Myocyte (in vitro differentiated cells): Measurements from ENCODE around the gene TNP1. TPM values are rescaled to one million over a fixed set of nuclear protein-coding genes. Genes with fewer than 3 reads are reported as not detected.

Experiments
- DNase-seq: peaks from one replicate; pipeline ENCODE4 v3.0.0-alpha.2; 2012; ENCODE audit warnings: low read depth
- polyA plus RNA-seq: library from polyadenylated mRNA; unstranded; fragments of >200 nt; gene quantifications from one replicate; pipeline ENCODE4 v1.2.1, GENCODE V29; 2012; ENCODE audit warnings: missing spikeins
- total RNA-seq: library from RNA; depleted of rRNA; stranded (reverse); fragments of >200 nt; gene quantifications from 2 replicates; pipeline ENCODE4 v1.2.3, GENCODE V29; 2014

Gene TNP1
- not detected in 2 replicates for total RNA-seq
- polyA plus RNA-seq = not detected

DNA sequence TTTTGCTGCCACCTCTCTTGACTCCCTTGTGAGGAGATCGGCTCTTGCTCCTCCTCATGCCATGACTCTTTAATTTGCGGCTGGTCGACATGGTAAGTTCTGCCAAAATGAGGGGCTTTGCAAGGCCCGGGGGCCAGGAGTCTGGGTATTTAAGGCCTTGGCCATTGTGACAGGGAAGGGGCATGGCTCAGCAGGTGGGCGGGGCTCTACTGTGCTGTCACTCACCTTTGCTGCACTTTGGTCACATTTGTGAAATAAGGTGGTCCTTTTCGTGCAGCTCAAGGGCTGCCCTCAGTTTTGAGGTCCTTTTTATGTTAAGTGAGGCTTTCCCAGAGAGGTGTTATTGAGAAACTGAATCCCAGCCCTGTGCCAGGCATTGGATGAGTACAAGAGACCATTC is at the start of gene TNP1:
Gene TNP1 (minus strand): TSS at position 121 of the 400 bp plus-strand sequence. CDS start 30 bp downstream, at position 91.
- no peak for DNase-seq

- no peak for DNase-seq
Observed at GRCh38 chr2:216908300-216908699, 48.4 kb upstream of the TNP1 start.

GRCh38 chr2:216905649-216906329 is 45.9 kb upstream of the TNP1 start:
- no peak for DNase-seq

DNA sequence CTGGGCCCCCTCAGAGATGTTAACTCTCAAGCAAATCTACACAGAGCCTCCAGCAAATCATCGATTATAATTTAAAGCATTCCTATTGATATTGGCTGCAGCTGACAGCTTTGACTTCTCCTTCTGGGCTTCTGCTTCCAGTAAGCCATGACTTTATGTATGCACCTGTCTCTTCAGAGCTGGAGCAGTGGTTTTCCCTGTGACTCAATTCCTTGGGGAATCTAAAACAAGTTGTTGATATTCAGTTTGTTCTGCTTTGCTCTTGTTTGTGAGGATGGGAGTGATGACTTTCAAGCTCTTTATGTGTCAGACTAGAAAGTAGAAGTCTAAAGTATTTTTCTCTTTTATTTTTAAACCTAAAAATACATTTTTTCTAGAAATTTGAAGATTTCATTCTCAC is 45.1 kb upstream of the TNP1 start:
- peak; percentile 82 for DNase-seq

DNA sequence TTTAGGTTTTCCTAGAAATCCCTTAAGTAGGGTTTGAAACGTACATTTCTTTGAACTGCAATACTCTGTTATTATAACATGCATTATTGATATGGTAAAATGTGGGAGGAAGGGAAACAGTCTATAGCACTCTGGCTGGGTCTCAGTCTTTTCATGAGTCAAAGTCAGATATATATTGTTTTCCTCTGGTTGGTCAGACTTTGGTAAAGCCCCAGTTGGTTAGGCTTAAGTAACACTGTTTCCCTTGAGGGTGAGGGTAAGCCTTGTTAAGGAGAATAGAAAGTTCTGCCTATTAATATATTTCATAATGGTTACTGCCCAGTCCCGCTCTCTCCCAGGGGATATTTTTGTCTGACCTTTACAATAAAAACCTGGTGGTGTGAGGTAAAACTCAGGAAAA is 44.7 kb upstream of the TNP1 start:
- peak; percentile 56 for DNase-seq

- DNase-seq = no peak
Observed at GRCh38 chr2:216903470-216903869, 43.6 kb upstream of the TNP1 start.

DNA sequence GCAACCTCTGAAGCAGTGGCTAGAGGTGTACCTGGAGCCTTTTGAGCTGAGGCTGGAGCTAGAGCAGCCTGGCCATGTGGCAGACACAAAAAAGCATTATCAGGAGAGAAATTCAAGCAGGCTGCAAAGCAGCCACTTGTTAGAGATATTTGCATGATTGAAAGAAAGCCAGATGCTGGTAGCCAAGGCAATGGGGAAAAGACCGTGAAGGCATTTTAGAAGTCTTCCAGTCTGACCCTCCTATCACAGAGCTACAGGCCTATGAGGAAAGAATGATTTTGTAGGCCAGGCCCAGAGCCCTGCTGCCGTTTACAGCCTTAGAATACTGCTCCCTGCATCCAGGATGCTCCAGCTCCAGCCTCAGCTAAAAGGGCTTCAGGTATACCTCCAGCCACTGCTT is 41.4 kb upstream of the TNP1 start:
- no peak for DNase-seq

DNA sequence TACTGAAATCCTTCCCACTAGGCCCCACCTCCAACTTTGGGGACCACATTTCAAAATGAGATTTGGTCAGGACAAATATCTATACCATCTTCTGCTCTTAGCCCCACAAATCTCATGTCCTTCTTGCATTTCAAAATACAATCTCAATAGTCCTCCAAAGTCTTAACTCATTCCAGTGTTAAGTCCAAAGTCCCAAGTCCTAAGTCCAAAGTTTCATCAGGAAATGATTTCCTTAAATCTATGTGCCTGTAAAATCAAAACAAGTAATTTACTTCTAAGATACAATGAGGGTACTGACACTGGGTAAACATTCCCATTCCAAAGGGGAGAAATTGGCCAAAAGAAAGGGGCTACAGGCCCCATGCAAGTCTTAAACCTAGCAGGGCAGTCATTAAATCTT is 40.5 kb upstream of the TNP1 start:
- no peak for DNase-seq

- DNase-seq = no peak
Observed at GRCh38 chr2:216897561-216898203, 37.8 kb upstream of the TNP1 start.

DNA sequence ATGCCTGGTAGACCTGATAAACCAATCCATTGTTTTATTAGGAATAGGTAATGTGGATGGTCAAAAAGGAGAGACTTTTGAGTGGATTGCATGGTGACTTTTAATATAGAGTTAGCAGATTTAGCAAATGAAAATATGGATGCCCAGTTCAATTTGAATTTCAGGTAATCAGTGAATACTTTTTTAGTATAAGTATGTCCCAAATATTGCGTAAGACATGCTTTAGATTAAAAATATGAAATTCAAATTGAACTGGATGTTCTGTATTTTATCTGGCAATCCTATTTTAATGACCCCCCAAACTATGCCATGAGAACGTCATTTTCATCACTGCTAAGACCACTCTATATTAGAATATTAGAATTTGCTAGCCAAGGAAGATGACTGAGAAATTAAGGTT is 30.3 kb upstream of the TNP1 start:
- no peak for DNase-seq

GRCh38 chr2:216888887-216889622 is 29.2 kb upstream of the TNP1 start:
- DNase-seq = no peak

GRCh38 chr2:216888081-216888480 is 28.2 kb upstream of the TNP1 start:
- DNase-seq = no peak

DNA sequence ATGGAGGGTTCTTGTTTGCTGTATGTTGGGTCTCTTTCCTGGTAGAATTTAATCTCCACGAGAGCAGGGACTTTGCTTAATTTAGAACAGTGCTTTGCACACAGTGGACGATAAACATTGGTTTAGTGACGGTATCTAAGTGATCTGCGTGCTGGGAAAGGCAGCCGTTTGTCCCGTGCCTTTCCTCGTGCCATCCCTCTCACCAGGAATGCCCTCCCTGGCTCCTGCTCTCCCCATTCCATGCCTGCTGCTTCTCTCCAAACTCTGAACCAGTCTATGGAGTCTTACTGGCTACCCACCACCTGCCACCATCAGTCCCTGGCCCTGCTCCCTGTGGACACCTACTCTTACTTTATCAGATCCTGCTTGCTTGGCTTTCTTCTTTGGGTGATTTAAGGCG is 27.3 kb upstream of the TNP1 start:
- no peak for DNase-seq

- DNase-seq = no peak
Observed at GRCh38 chr2:216885117-216885553, 25.3 kb upstream of the TNP1 start.

GRCh38 chr2:216884347-216884746 is 24.5 kb upstream of the TNP1 start:
- DNase-seq = no peak

DNA sequence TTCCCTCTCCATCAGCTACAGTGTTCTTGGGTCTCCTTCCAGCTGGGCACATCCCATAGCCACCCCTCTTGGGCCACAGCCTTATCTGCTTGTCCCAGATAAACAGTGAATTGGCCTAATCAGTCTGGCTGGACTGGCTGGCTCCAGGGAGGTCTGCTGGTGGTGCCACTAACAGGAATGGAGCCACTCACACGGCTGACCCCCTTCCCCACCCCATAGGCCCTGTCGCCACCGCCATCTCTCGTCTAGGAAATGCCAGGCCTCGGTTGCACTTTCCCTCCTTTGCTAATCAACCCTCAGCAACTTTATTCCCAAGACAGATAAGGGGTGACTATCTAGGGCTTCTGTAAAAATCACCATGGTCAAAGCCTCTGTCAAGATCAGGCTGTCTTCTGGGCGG is 23.0 kb upstream of the TNP1 start:
- DNase-seq = no peak

GRCh38 chr2:216881411-216881810 is 21.5 kb upstream of the TNP1 start:
- peak; percentile 31 for DNase-seq

DNA sequence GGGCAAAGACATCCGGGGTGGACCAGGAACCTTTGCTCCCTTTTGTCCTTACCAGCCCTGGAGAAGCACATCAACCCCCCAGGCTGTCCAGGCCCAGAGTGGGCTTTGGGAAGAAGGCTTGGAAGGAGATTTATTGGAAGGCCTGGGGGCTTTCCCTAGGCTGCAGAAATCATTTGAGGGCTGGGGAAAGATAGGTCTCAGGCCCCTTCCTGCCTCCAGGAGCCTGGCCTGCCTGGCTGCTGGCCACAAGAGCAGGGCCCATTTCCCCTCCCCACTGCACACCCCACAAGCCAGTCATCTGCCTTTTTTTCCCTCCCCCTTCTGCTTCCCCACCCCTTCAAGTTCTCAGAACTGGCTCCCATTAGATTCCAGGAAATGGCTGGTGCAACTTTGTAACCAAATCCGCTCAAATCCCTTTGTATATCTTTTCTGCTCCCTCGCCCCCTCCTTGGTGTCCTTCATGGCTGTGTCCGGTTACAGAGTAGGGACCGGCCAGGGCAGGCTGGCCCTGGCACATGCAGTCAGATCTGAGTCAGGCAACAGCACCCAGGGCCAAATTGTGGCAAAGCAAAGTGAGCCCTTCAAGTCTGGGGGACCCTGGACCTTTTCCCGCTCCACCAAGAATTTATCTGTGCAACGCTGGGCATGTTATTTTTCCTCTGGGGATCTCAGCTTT is 20.8 kb upstream of the TNP1 start:
- peak; percentile 24 for DNase-seq

DNA sequence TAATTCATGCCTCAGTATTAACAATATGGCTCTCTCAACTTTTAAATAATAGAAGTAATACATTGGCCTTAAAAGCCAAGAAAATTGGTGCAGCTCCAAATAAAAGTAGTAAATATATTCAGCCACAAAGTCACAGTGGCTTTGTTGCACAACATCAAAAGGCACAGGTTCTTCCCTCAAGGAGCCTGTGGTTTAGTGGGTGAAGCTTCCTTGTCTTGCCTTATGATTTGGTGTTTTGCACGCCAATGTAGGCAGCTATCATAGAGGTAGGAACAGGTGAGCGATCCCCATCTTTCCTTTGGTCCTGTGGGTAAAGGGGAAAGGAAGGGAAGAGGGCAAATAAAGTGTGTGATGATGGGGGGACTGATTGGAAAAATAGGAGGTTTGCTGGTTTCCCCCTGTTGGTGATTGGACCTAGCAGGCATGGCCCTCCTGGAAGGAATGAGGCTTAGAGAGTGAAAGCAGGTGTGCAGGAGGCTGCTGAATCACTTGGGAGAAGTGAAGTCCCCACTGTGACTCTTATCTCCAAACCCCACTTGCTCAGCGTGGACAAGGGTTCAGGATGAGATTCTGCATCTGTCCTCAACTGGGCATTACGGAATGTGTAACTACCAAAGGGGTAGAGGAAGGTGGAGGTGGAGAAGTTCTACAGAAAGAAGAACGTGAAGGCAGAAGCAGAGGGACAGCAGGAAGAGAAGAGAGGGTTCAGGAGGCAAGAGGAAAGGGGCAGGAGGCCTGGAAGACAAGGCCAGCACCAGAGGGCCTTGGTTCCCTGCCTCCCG is 20.1 kb upstream of the TNP1 start:
- DNase-seq = no peak

DNA sequence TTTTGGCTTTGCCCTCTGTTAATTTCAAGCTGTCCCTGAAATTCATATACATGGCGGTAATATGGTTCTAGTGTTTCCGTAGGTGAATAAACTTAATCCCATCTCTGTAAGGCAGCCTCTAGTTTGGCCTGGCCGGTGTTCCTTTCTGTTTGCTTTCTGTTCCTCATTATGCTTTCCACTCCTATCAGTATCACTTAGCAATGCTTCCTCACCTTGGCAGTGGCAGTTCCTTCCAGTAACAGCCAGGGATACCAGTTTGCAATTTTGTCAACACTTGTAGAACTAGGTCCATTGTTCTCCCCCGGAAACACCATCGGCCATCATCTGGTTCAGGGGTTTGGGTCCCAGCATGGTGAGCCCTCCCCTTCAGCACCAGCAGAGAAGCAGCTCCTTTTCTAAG is 18.2 kb upstream of the TNP1 start:
- no peak for DNase-seq

- no peak for DNase-seq
Observed at GRCh38 chr2:216877085-216877484, 17.2 kb upstream of the TNP1 start.
